Ishikawa (cell line): ENCODE measurements around the gene EEF1AKMT3.

Experiments used
- CEBPB ChIP-seq: IDR thresholded peaks from 2 replicates; pipeline ENCODE4 v1.6.1; 2012
- CREB1 ChIP-seq: IDR thresholded peaks from 2 replicates; pipeline ENCODE4 v1.6.1; 2012; ENCODE audit warnings: low read depth
- EGR1 ChIP-seq: IDR thresholded peaks from 2 replicates; pipeline ENCODE4 v1.6.1; 2012
- EP300 ChIP-seq: IDR thresholded peaks from 2 replicates; pipeline ENCODE4 v1.6.1; 2012; ENCODE audit warnings: borderline replicate concordance
- FOXM1 ChIP-seq: IDR thresholded peaks from 2 replicates; pipeline ENCODE4 v1.6.1; 2012; ENCODE audit warnings: low read depth, borderline replicate concordance
- NFIC ChIP-seq: IDR thresholded peaks from 2 replicates; pipeline ENCODE4 v1.6.1; 2012
- RAD21 ChIP-seq: IDR thresholded peaks from 2 replicates; pipeline ENCODE4 v1.6.1; 2012; ENCODE audit warnings: low read depth
- REST ChIP-seq: IDR thresholded peaks from 2 replicates; pipeline ENCODE4 v1.6.1; 2012; ENCODE audit warnings: low read depth, mild to moderate bottlenecking
- TAF1 ChIP-seq: IDR thresholded peaks from 2 replicates; pipeline ENCODE4 v1.6.1; 2012; ENCODE audit warnings: low read depth, mild to moderate bottlenecking
- TCF12 ChIP-seq: IDR thresholded peaks from 2 replicates; pipeline ENCODE4 v1.6.1; 2012; ENCODE audit warnings: low read depth
- TEAD4 ChIP-seq: IDR thresholded peaks from 2 replicates; pipeline ENCODE4 v1.6.1; 2012
- USF1 ChIP-seq: IDR thresholded peaks from 2 replicates; pipeline ENCODE4 v1.6.1; 2012
- YY1 ChIP-seq: IDR thresholded peaks from 2 replicates; pipeline ENCODE4 v1.6.1; 2012; ENCODE audit warnings: low read depth
- ZBTB7A ChIP-seq: IDR thresholded peaks from 2 replicates; pipeline ENCODE4 v1.6.1; 2012; ENCODE audit warnings: low read depth
- TF ChIP-seq, protein P1 (sequence below): IDR thresholded peaks from 2 replicates; pipeline ENCODE4 v1.6.1; 2012

Gene EEF1AKMT3

GRCh38 chr12:57780284-57780897, 8.0 kb downstream of the EEF1AKMT3 start:
- TF ChIP-seq TCF12 (no peak), CEBPB (no peak), FOXM1 (no peak)
- TF ChIP-seq, protein P1, sequence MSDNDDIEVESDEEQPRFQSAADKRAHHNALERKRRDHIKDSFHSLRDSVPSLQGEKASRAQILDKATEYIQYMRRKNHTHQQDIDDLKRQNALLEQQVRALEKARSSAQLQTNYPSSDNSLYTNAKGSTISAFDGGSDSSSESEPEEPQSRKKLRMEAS: no peak

DNA sequence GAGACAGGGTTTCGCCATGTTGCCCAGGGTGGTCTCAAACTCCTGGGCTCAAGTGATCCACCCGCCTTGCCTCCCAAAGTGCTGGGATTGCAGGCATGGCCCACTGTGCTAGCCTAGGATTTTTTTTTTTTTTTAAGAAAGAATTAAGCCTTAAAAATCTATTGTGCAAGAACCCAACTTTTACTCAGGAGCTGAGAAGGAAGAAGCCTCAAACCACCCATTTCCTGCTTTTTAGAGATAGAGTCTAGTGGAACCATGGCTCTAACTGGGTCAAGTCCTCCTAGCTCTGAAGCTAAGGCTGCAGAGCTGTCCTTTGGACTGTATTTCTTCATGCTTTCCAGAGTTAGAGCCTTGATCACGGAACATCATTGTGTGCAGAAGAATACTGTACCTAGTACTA, 8.8 kb downstream of the EEF1AKMT3 start:
- no peak for TF ChIP-seq CEBPB

DNA sequence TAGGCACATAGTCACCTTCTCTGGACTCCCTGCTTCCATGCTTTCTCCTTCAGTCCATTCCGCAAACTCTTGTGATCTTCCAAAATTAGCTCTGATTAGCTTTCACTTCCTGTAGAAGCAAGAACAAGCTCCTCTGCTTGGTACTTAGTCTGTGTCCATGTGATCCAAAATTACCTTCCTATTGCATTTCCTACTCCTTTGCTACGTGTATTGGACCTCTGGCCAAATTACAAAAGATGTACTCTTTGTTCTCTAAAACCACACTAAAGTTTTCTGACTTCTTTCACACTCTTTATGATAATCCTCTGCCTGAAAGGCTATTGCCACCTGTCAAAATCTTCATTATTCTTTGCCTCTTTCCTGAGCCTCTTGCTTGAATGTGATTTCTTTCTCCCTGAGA, 9.4 kb downstream of the EEF1AKMT3 start:
- TF ChIP-seq ZBTB7A: no peak
- no peak for TF ChIP-seq REST
- no peak for TF ChIP-seq CREB1
- TF ChIP-seq, protein P1: no peak
- no peak for TF ChIP-seq YY1
- TF ChIP-seq EP300: no peak

GRCh38 chr12:57782243-57782607, 9.8 kb downstream of the EEF1AKMT3 start:
- TF ChIP-seq CREB1 (no peak), USF1 (no peak), ZBTB7A (no peak), RAD21 (no peak), NFIC (no peak), EGR1 (no peak)

DNA sequence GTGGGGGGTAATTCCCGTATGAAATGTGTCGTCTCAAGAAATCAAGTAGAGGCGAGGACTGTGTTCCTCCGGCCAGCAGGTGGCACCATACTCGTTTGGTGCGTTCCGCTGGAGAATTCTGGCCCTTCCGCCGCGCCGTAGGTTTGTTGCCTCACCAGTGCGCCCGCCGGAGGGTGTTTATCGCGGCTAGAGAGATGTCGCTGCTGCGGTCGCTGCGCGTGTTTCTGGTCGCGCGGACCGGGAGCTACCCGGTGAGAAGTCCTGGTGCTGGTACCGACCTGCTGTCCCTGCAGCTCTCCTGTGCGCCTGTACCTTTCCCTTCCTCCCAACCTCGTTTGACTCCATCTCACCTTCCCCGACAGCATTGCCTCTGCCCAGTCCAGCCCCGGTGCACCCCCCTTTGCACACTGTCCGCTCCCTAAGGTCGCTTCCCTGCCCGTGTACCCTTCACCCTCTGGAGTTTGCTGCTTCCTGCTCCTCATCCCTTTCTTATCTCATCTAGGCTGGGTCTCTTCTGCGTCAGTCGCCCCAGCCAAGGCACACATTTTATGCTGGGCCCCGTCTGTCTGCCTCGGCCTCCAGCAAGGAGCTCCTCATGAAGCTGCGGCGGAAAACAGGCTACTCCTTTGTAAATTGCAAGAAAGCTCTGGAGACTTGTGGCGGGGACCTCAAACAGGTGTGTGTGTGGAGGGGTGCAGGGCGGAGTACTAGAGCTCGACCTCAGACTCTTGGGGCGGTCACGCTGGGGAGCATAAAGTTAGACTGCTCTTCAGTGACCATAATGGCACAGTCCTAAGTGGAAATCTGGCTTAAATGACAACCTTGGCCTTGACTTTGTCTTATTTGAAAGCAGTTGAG, 10.4 kb downstream of the EEF1AKMT3 start, which contains the start of gene TSFM:
Gene TSFM (plus strand): TSS at position 180 of the 858 bp plus-strand sequence. CDS start 15 bp downstream, at position 195.
- TF ChIP-seq FOXM1 (no peak; the same call in 1 of the 2 replicates), REST (0 out of 2 replicates have a peak, but pooled peaks have one; percentile 12), TEAD4 (peak; percentile 73), RAD21 (peak; percentile 45; the same call in 1 of the 2 replicates), YY1 (peak; percentile 83; the same call in 1 of the 2 replicates), USF1 (peak; percentile 55), TCF12 (peak; percentile 86), TAF1 (peak; percentile 96), EP300 (peak; percentile 51; the same call in 1 of the 2 replicates), CREB1 (peak; percentile 89), EGR1 (no peak), CEBPB (peak; percentile 91), NFIC (peak; percentile 51; the same call in 1 of the 2 replicates), ZBTB7A (no peak)
- TF ChIP-seq, protein P1: peak; percentile 96

DNA sequence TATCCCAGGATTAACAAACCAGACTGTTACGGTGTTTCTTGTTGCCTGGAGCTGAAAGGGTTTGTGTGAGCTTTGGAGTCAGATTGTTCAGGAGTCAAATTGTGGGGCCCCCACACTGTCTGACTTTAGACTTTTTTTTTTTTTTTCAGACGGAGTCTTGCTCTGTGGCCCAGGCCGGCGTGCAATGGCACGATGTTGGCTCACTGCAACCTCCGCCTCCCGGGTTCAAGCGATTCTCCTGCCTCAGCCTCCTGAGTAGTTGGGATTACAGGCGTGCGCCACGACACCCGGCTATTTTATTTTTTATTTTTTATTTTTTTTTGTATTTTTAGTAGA, 11.0 kb downstream of the EEF1AKMT3 start:
- no peak for TF ChIP-seq FOXM1
- no peak for TF ChIP-seq USF1
- TF ChIP-seq TCF12: no peak
- no peak for TF ChIP-seq ZBTB7A
- TF ChIP-seq EGR1: no peak
- no peak for TF ChIP-seq YY1
- TF ChIP-seq EP300: no peak
- no peak for TF ChIP-seq TAF1
- no peak for TF ChIP-seq CREB1
- no peak for TF ChIP-seq CEBPB
- TF ChIP-seq, protein P1: no peak
- TF ChIP-seq NFIC: no peak
- no peak for TF ChIP-seq TEAD4
- no peak for TF ChIP-seq REST
- TF ChIP-seq RAD21: no peak
